HFF-Myc (cell line): ENCODE data around the gene JPH3.

ENCODE experiments used
- DNase-seq: peaks from one replicate; pipeline ENCODE4 v3.0.0-alpha.2; 2011; ENCODE audit warnings: low read depth; ENCODE audit errors: extremely low read depth
- H3K4me3 ChIP-seq: replicated peaks from 2 replicates; pipeline ENCODE4 v1.5.1; 2011; ENCODE audit warnings: low read depth, mild to moderate bottlenecking, control low read depth, low read length
- CTCF ChIP-seq: IDR thresholded peaks from 2 replicates; pipeline ENCODE4 v1.5.1; 2012; ENCODE audit warnings: mild to moderate bottlenecking, low read depth, low read length, control low read depth; ENCODE audit errors: missing control alignments

Gene JPH3

GRCh38 chr16:87692176-87692575, 89.9 kb downstream of the JPH3 start:
- no peak overlapping the region for H3K4me3 ChIP-seq
- no peak for DNase-seq
- TF ChIP-seq CTCF: no peak

GRCh38 chr16:87692756-87693155, 90.4 kb downstream of the JPH3 start:
- DNase-seq: no peak
- H3K4me3 ChIP-seq: no peak overlapping the region

GRCh38 chr16:87693827-87694226, 91.5 kb downstream of the JPH3 start:
- no peak for TF ChIP-seq CTCF
- DNase-seq: no peak
- H3K4me3 ChIP-seq: no peak overlapping the region

More at GRCh38 chr16:87692756-87693155, 90.4 kb downstream of the JPH3 start:
- TF ChIP-seq CTCF: no peak

DNA sequence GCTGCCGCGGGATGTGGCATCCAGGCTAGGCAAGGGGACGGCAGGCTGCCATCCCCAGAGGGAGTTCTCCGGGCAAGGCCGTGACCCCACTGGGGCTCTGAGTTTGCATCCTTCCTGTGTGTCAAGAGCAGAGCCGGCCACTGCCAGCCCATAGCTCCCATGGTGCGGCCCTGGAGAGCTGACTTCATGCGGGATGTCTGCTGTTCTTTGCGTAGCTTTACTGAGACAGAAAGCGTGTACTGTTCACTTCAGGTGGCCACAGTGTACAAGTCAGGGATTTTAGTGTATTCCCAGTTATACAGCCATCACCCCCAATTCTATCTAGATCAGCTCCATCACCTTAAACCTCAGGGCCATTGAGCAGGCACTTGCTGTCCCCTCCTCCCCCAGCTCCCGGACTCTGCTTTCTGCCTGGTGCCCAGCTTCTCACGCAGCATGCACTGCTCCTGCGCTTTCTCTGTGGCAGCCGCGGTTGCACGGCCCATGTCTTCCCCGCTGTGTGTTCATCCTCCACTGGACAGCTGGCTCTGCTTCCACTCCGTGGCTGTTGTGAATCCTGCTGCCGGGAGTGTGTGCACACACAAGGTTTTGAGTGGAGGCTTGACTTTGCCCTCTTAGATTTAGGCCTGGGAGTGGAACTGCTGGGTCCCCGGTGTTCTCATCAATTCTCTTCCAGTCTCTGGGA, 92.3 kb downstream of the JPH3 start:
- no peak overlapping the region for H3K4me3 ChIP-seq
- no peak for TF ChIP-seq CTCF
- DNase-seq: no peak

- H3K4me3 ChIP-seq: no peak overlapping the region
- no peak for TF ChIP-seq CTCF
- no peak for DNase-seq
These were observed 93.2 kb downstream of the JPH3 start for GRCh38 chr16:87695534-87695933.

GRCh38 chr16:87696726-87697125, 94.4 kb downstream of the JPH3 start:
- no peak overlapping the region for H3K4me3 ChIP-seq
- TF ChIP-seq CTCF: no peak
- DNase-seq: no peak

GRCh38 chr16:87697256-87697655, 94.9 kb downstream of the JPH3 start:
- no peak for TF ChIP-seq CTCF
- DNase-seq: no peak
- no peak overlapping the region for H3K4me3 ChIP-seq
